Cardiac septum (tissue), 1 donor: ENCODE data around the gene LYST. TPM values are rescaled to one million over a fixed set of nuclear protein-coding genes. Genes with fewer than 3 reads are reported as not detected.

Source experiments
- DNase-seq: peaks from one replicate; pipeline ENCODE4 v3.0.0-alpha.2; 2020; ENCODE audit warnings: low spot score
- intact Hi-C: fragments of 100-400 bp; cut with DNase I; formaldehyde crosslinking; loops from one replicate; pipeline ENCODE4 v1.14.0; 2022
- total RNA-seq: library from RNA; stranded (reverse); fragmentation: NEBNext Ultra II Directional; extraction: Animal tissue kit (Norgen Biotek cat#: 25700); gene quantifications from one replicate; pipeline ENCODE4 v1.2.1, GENCODE V29; 2021
- donor health status: DM: no; HTN: no; CAD: no.

LYST gene
- total RNA-seq, 1 donor from 2014 or later = 15.4 TPM

- intact Hi-C loops = no loop called here
- no peak for DNase-seq
Observed at GRCh38 chr1:235887676-235888075, 21.0 kb upstream of the LYST start.

GRCh38 chr1:235885655-235886262 is 19.1 kb upstream of the LYST start:
- DNase-seq = no peak
- intact Hi-C loops = no loop called here

- intact Hi-C loops = loop anchor here (5.0 kb wide), 1 partner anchor 39 kb away; no protein-coding TSS in a partner anchor
- DNase-seq = peak; percentile 92
Observed at GRCh38 chr1:235883261-235883927, 16.7 kb upstream of the LYST start.

GRCh38 chr1:235882816-235883215 is 16.1 kb upstream of the LYST start:
- DNase-seq = no peak
- intact Hi-C loops = loop anchor here (5.0 kb wide), 1 partner anchor 39 kb away; no protein-coding TSS in a partner anchor

GRCh38 chr1:235881930-235882700 is 15.4 kb upstream of the LYST start:
- intact Hi-C loops = loop anchor here (5.0 kb wide), 1 partner anchor 40 kb away; no protein-coding TSS in a partner anchor
- no peak for DNase-seq

- intact Hi-C loops = no loop called here
- DNase-seq = no peak
Observed at GRCh38 chr1:235878082-235878811, 11.5 kb upstream of the LYST start.

- no peak for DNase-seq
- intact Hi-C loops = no loop called here
Observed at GRCh38 chr1:235876402-235876841, 9.7 kb upstream of the LYST start.

- intact Hi-C loops = no loop called here
- no peak for DNase-seq
Observed at GRCh38 chr1:235875036-235875597, 8.4 kb upstream of the LYST start.

GRCh38 chr1:235874261-235874660 is 7.6 kb upstream of the LYST start:
- DNase-seq = no peak
- intact Hi-C loops = no loop called here

GRCh38 chr1:235873571-235873970 is 6.9 kb upstream of the LYST start:
- intact Hi-C loops = no loop called here
- no peak for DNase-seq

GRCh38 chr1:235873045-235873444 is 6.3 kb upstream of the LYST start:
- intact Hi-C loops = no loop called here
- DNase-seq = no peak

- intact Hi-C loops = no loop called here
- DNase-seq = no peak
Observed at GRCh38 chr1:235872270-235872669, 5.6 kb upstream of the LYST start.

GRCh38 chr1:235867903-235868469 is 1.3 kb upstream of the LYST start:
- no peak for DNase-seq
- intact Hi-C loops = loop anchor here (10.0 kb wide), 2 partner anchors 197 to 363 kb away; partner anchors contain the start of genes B3GALNT2 and NID1

- intact Hi-C loops = loop anchor here (10.0 kb wide), 2 partner anchors 198 to 362 kb away; partner anchors contain the start of genes B3GALNT2 and NID1
- peak; percentile 99 for DNase-seq
Observed at GRCh38 chr1:235866913-235867845, 473 bp upstream of the LYST start.

GRCh38 chr1:235865565-235866204 is 1.0 kb downstream of the LYST start:
- intact Hi-C loops = loop anchor here (10.0 kb wide), 2 partner anchors 199 to 361 kb away; partner anchors contain the start of genes B3GALNT2 and NID1
- no peak for DNase-seq

- intact Hi-C loops = loop anchor here (10.0 kb wide), 2 partner anchors 200 to 360 kb away; partner anchors contain the start of genes B3GALNT2 and NID1
- no peak for DNase-seq
Observed at GRCh38 chr1:235864931-235865525, 1.7 kb downstream of the LYST start.

GRCh38 chr1:235864469-235864868 is 2.2 kb downstream of the LYST start:
- DNase-seq = no peak
- intact Hi-C loops = loop anchor here (10.0 kb wide), 2 partner anchors 200 to 360 kb away; partner anchors contain the start of genes B3GALNT2 and NID1
